SK-N-SH treated with all-trans-retinoic acid at 6 μM for 48 hours (cell line): ENCODE data around the gene NET1.

ENCODE experiments used
- ATAC-seq: fragments of 200-7000 bp; cut with Tn5 transposase; 3 replicates; pipeline ENCODE4 v1.9.1; 2020; ENCODE audit warnings: mild to moderate bottlenecking, moderate library complexity
- ARNTL ChIP-seq: fragments of 450-650 bp; formaldehyde crosslinking; IDR thresholded peaks from 2 replicates; pipeline ENCODE4 v1.5.0; 2020; ENCODE audit warnings: low read depth, mild to moderate bottlenecking, moderate library complexity, borderline replicate concordance
- CREB5 ChIP-seq: fragments of 250-450 bp; sonication (Bioruptor Pico); IDR thresholded peaks from 2 replicates; pipeline ENCODE4 v1.5.1; 2020; ENCODE audit warnings: low read depth, mild to moderate bottlenecking, moderate library complexity
- CSDC2 ChIP-seq: fragments of 250-450 bp; sonication (Bioruptor Pico); IDR thresholded peaks from 2 replicates; pipeline ENCODE4 v1.5.0; 2020; ENCODE audit warnings: mild to moderate bottlenecking, moderate library complexity
- ESRRG ChIP-seq: fragments of 250-450 bp; sonication (Bioruptor Pico); IDR thresholded peaks from 2 replicates; pipeline ENCODE4 v1.6.1; 2021; ENCODE audit warnings: mild to moderate bottlenecking
- GLIS3 ChIP-seq: fragments of 250-450 bp; sonication (Bioruptor Pico); IDR thresholded peaks from 2 replicates; pipeline ENCODE4 v1.5.0; 2020; ENCODE audit warnings: mild to moderate bottlenecking, moderate library complexity
- OSR1 ChIP-seq: fragments of 250-450 bp; sonication (Bioruptor Pico); IDR thresholded peaks from 2 replicates; pipeline ENCODE4 v1.8.0; 2022; ENCODE audit warnings: moderate library complexity, mild to moderate bottlenecking, inconsistent platforms
- PPARA ChIP-seq: fragments of 250-450 bp; sonication (Bioruptor Pico); IDR thresholded peaks from 2 replicates; pipeline ENCODE4 v1.5.0; 2020; ENCODE audit warnings: mild to moderate bottlenecking, borderline replicate concordance
- SNAI2 ChIP-seq: fragments of 250-450 bp; sonication (Bioruptor Pico); IDR thresholded peaks from 2 replicates; pipeline ENCODE4 v1.5.0; 2020; ENCODE audit warnings: mild to moderate bottlenecking, moderate library complexity
- TCF4 ChIP-seq: fragments of 250-450 bp; sonication (Bioruptor Pico); IDR thresholded peaks from 2 replicates; pipeline ENCODE4 v1.8.0; 2021; ENCODE audit warnings: mild to moderate bottlenecking, moderate library complexity, borderline replicate concordance
- TOX ChIP-seq: fragments of 250-450 bp; sonication (Bioruptor Pico); IDR thresholded peaks from 2 replicates; pipeline ENCODE4 v1.8.0; 2021; ENCODE audit warnings: mild to moderate bottlenecking, moderate library complexity, borderline replicate concordance
- TSHZ2 ChIP-seq: fragments of 250-450 bp; sonication (Bioruptor Pico); IDR thresholded peaks from 2 replicates; pipeline ENCODE4 v1.5.0; 2020; ENCODE audit warnings: mild to moderate bottlenecking, moderate library complexity
- ZC3H10 ChIP-seq: fragments of 250-450 bp; sonication (Bioruptor Pico); IDR thresholded peaks from 2 replicates; pipeline ENCODE4 v1.5.1; 2021; ENCODE audit warnings: mild to moderate bottlenecking, moderate library complexity
- ZFP3 ChIP-seq: fragments of 250-450 bp; sonication (Bioruptor Pico); IDR thresholded peaks from 2 replicates; pipeline ENCODE4 v1.5.0; 2020; ENCODE audit warnings: mild to moderate bottlenecking, moderate library complexity
- ZFP30 ChIP-seq: fragments of 450-650 bp; formaldehyde crosslinking; IDR thresholded peaks from 2 replicates; pipeline ENCODE4 v1.5.0; 2022; ENCODE audit warnings: mild to moderate bottlenecking, moderate library complexity
- ZNF565 ChIP-seq: fragments of 450-650 bp; formaldehyde crosslinking; conservative IDR thresholded peaks from 2 replicates; pipeline ENCODE4 v1.5.0; 2020; ENCODE audit warnings: low read depth, mild to moderate bottlenecking, moderate library complexity
- ZNF70 ChIP-seq: fragments of 450-650 bp; formaldehyde crosslinking; IDR thresholded peaks from 2 replicates; pipeline ENCODE4 v1.5.0; 2020; ENCODE audit warnings: mild to moderate bottlenecking, moderate library complexity
- ZNF8 ChIP-seq: fragments of 450-650 bp; formaldehyde crosslinking; IDR thresholded peaks from 2 replicates; pipeline ENCODE4 v1.5.0; 2020; ENCODE audit warnings: mild to moderate bottlenecking, moderate library complexity
- TF ChIP-seq, protein P1 (sequence below): fragments of 250-450 bp; sonication (Bioruptor Pico); IDR thresholded peaks from 2 replicates; pipeline ENCODE4 v1.5.1; 2021; ENCODE audit warnings: mild to moderate bottlenecking, moderate library complexity
- TF ChIP-seq, protein P2 (sequence below): fragments of 250-450 bp; sonication (Bioruptor Pico); IDR thresholded peaks from 2 replicates; pipeline ENCODE4 v1.8.0; 2021; ENCODE audit warnings: low read depth, mild to moderate bottlenecking, moderate library complexity, borderline replicate concordance
- TF ChIP-seq, protein P3 (sequence below): fragments of 250-450 bp; sonication (Bioruptor Pico); IDR thresholded peaks from 2 replicates; pipeline ENCODE4 v1.8.0; 2020; ENCODE audit warnings: mild to moderate bottlenecking, moderate library complexity, borderline replicate concordance

Gene NET1

GRCh38 chr10:5500910-5501309, 88.6 kb downstream of the NET1 start:
- no peak for ATAC-seq
- TF ChIP-seq ZFP30: no peak

- ATAC-seq: no peak
- TF ChIP-seq ZNF565 (no peak), ZNF70 (CRISPR knock-in tag) (no peak), ARNTL (CRISPR knock-in tag) (no peak), ZFP30 (no peak), ZFP3 (no peak), TCF4 (CRISPR knock-in tag) (no peak), TSHZ2 (no peak), PPARA (no peak), CSDC2 (CRISPR knock-in tag) (no peak), CREB5 (CRISPR knock-in tag) (no peak)
These were observed 89.7 kb downstream of the NET1 start for GRCh38 chr10:5502061-5502521.

DNA sequence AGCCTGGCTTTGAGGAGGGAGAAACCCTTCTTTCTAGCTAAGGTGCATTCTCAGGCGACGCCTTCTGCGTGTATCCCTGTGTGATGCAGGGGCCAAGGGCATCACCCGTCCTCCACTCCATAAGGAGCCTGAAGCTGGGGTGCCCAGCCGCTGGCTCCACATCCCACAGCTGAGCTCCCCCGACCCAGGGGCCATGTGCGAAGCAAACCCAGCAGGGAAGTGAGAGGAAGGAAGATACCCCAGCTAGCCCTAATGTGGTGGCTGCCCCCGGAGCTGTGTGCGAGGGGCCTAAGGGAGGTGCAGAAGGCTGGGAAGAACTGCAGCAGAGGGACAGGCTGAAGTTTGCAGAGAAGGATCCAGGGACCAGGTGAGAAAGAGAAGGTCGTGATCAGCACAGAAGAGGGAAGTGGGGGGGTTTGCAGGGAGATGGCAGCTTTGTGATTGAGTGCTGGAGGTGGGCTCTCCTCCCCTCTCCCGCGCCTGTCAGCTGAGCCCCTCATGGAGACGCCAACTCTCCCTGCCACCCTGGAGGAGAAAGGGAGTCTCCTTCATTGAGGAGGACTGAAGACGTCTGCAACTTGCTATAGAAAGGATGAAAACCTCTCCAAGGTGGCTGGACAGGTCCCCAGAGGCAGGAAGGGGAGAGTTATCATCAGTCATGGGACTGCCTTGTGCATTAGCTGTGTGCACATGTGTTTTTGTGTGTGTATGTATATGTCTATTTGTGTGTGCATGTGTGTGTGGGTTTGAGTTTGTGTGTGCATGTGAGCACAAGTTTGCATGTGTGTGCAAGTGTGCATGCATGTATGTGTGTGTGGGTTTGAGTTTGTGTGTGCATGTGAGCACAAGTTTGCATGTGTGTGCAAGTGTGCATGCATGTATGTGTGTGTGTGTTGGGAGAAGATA, 90.5 kb downstream of the NET1 start:
- no peak for TF ChIP-seq TCF4 (CRISPR knock-in tag)
- no peak for TF ChIP-seq ZFP3
- TF ChIP-seq CSDC2 (CRISPR knock-in tag): no peak
- no peak for TF ChIP-seq CREB5 (CRISPR knock-in tag)
- no peak for TF ChIP-seq ARNTL (CRISPR knock-in tag)
- TF ChIP-seq, protein P1, sequence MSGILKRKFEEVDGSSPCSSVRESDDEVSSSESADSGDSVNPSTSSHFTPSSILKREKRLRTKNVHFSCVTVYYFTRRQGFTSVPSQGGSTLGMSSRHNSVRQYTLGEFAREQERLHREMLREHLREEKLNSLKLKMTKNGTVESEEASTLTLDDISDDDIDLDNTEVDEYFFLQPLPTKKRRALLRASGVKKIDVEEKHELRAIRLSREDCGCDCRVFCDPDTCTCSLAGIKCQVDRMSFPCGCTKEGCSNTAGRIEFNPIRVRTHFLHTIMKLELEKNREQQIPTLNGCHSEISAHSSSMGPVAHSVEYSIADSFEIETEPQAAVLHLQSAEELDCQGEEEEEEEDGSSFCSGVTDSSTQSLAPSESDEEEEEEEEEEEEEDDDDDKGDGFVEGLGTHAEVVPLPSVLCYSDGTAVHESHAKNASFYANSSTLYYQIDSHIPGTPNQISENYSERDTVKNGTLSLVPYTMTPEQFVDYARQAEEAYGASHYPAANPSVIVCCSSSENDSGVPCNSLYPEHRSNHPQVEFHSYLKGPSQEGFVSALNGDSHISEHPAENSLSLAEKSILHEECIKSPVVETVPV (CRISPR knock-in tag): no peak
- no peak for TF ChIP-seq ZFP30
- TF ChIP-seq TOX: no peak
- TF ChIP-seq ZNF8 (CRISPR knock-in tag): no peak
- no peak for TF ChIP-seq SNAI2 (CRISPR knock-in tag)
- no peak for TF ChIP-seq GLIS3 (CRISPR knock-in tag)
- TF ChIP-seq ZC3H10 (CRISPR knock-in tag): no peak
- TF ChIP-seq, protein P2, sequence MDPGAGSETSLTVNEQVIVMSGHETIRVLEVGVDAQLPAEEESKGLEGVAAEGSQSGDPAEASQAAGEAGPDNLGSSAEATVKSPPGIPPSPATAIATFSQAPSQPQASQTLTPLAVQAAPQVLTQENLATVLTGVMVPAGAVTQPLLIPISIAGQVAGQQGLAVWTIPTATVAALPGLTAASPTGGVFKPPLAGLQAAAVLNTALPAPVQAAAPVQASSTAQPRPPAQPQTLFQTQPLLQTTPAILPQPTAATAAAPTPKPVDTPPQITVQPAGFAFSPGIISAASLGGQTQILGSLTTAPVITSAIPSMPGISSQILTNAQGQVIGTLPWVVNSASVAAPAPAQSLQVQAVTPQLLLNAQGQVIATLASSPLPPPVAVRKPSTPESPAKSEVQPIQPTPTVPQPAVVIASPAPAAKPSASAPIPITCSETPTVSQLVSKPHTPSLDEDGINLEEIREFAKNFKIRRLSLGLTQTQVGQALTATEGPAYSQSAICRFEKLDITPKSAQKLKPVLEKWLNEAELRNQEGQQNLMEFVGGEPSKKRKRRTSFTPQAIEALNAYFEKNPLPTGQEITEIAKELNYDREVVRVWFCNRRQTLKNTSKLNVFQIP (CRISPR knock-in tag): no peak
- TF ChIP-seq ESRRG (CRISPR knock-in tag): no peak
- TF ChIP-seq TSHZ2: no peak
- TF ChIP-seq OSR1 (CRISPR knock-in tag): no peak
- no peak for TF ChIP-seq ZNF70 (CRISPR knock-in tag)
- TF ChIP-seq, protein P3, sequence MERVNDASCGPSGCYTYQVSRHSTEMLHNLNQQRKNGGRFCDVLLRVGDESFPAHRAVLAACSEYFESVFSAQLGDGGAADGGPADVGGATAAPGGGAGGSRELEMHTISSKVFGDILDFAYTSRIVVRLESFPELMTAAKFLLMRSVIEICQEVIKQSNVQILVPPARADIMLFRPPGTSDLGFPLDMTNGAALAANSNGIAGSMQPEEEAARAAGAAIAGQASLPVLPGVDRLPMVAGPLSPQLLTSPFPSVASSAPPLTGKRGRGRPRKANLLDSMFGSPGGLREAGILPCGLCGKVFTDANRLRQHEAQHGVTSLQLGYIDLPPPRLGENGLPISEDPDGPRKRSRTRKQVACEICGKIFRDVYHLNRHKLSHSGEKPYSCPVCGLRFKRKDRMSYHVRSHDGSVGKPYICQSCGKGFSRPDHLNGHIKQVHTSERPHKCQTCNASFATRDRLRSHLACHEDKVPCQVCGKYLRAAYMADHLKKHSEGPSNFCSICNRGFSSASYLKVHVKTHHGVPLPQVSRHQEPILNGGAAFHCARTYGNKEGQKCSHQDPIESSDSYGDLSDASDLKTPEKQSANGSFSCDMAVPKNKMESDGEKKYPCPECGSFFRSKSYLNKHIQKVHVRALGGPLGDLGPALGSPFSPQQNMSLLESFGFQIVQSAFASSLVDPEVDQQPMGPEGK: no peak
- ATAC-seq: no peak
